ENCODE measurements around the gene DGKB.

The DGKB gene

DNA sequence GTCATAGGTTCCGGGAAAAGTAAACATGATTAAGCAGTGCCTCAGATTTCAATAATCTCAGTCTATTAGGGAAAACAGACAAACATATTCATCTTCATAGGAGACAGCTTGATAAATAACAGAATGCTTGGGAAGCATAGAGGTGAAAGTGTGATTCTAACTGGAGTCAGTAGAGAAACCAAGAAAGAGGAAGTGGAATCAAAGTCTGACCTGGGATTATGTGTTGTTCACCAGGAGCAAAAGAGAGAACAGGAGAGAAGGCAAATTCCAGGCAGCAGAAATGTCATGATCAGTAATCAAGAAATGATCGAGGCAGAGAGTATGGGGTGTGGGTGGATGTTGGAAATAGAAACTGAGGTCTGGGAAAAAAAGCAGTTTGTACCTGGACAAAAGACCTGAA is 43.7 kb downstream of the DGKB start:
- TF ChIP-seq, protein P1, sequence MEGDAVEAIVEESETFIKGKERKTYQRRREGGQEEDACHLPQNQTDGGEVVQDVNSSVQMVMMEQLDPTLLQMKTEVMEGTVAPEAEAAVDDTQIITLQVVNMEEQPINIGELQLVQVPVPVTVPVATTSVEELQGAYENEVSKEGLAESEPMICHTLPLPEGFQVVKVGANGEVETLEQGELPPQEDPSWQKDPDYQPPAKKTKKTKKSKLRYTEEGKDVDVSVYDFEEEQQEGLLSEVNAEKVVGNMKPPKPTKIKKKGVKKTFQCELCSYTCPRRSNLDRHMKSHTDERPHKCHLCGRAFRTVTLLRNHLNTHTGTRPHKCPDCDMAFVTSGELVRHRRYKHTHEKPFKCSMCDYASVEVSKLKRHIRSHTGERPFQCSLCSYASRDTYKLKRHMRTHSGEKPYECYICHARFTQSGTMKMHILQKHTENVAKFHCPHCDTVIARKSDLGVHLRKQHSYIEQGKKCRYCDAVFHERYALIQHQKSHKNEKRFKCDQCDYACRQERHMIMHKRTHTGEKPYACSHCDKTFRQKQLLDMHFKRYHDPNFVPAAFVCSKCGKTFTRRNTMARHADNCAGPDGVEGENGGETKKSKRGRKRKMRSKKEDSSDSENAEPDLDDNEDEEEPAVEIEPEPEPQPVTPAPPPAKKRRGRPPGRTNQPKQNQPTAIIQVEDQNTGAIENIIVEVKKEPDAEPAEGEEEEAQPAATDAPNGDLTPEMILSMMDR (IDR thresholded peaks at IDR 0.05; ENCODE audit: low read depth, low read length, missing control alignments): no peak
- DNase-seq (ENCODE audit: low read depth): no peak
- no peak overlapping the region for H3K4me3 ChIP-seq (ENCODE audit: low read depth, low read length)
- in situ Hi-C loops (cut with HindIII; ENCODE audit: low sequenced_read_pairs): no loop called here

DNA sequence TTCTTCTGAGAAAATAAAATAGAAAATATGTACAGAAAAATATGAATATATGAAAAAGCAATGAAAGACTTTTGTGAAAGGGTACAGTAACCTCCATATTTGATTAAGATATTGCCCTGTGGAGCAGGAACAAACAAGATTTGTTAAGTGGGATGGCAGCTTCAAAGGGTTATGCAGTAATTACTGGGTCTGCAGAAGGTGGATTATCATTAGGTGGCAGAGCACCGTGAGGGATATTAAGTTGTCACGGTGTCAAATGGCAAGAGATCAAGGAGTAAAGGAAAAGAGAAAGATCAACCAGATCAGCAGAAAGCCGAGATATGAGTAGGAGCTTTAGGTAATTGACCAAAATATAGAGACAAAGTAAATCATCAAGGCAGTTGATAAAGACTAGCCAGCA is 44.1 kb downstream of the DGKB start:
- no peak for DNase-seq (ENCODE audit: low read depth)
- TF ChIP-seq, protein P1 (IDR thresholded peaks at IDR 0.05; ENCODE audit: low read depth, low read length, missing control alignments): no peak
- in situ Hi-C loops (cut with HindIII; ENCODE audit: low sequenced_read_pairs): no loop called here
- H3K4me3 ChIP-seq (ENCODE audit: low read depth, low read length): no peak overlapping the region

DNA sequence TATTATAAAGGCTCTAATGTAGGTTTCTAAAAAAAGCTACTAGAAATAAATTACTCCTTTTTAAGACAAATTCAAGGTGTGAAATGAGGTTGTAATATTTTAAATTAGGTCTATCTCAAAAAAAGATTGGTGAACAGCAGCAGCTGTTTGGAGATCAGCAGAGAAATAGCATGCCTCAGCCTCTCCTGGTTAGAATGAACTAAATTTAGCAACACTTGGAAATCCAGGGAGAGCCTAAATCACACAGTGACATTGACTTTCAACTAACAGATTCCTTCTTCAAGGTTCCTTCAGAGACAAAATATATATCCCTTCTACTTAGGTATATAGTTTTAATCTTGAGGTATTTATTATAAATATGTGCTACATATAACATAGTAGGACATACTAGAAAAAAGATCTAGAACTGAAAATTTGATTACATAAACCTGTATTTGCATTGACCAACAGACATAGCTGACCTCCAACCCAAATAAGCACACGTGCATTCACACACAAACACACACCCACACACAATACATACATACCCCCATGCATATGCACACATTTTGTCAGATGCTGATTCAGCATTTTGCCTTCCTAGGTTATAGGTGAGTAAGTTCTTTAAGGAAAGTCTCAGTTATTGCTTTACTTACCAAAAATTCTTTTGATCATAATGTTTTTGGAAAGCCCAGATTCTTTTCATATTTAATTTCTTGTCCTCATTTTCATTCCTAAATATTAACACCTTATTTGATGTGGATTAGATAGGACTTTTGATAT is 47.3 kb downstream of the DGKB start:
- H3K4me3 ChIP-seq (ENCODE audit: low read depth, low read length): no peak overlapping the region
- TF ChIP-seq, protein P1 (IDR thresholded peaks at IDR 0.05; ENCODE audit: low read depth, low read length, missing control alignments): no peak
- in situ Hi-C loops (cut with HindIII; ENCODE audit: low sequenced_read_pairs): no loop called here
- DNase-seq (ENCODE audit: low read depth): no peak

DNA sequence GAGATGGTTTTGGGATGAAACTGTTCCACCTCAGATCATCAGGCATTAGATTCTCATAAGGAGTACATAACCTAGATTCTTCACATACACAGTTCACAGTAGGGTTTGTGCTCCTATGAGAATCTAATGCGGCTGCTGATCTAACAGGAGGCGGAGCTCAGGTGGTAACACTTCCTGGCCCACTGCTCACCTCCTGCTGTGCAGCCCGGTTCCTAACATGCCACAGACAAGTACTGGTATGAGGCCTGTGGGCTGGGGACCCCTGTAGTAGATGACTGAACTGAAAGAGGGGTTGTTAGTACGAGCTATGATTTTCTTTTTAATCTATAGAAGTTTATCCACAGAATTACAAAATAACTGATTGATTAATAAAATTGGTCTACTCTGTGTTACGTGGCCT is 48.1 kb downstream of the DGKB start:
- DNase-seq (ENCODE audit: low read depth): no peak
- in situ Hi-C loops (cut with HindIII; ENCODE audit: low sequenced_read_pairs): no loop called here
- TF ChIP-seq, protein P1 (IDR thresholded peaks at IDR 0.05; ENCODE audit: low read depth, low read length, missing control alignments): no peak
- H3K4me3 ChIP-seq (ENCODE audit: low read depth, low read length): no peak overlapping the region

DNA sequence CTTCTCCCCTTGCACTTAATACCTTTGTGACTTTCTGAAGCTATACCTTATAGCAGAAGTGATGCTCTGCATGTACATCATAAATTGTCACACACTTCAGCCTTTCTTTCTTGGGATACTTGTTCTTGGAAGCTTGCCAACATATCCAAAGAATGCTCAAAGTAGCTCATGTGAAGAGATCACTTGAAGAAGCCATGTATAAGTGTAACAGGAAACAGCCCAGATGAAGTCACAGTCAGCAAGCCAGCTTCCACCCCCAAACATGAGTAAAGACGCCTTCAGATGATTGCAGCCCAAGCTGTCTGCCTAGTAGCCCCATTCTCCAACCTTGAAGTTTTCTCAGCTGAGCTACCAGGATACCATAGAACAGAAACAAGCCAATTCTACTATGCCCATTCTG is 50.9 kb downstream of the DGKB start:
- no peak overlapping the region for H3K4me3 ChIP-seq (ENCODE audit: low read depth, low read length)
- TF ChIP-seq, protein P1 (IDR thresholded peaks at IDR 0.05; ENCODE audit: low read depth, low read length, missing control alignments): no peak
- DNase-seq (ENCODE audit: low read depth): no peak
- in situ Hi-C loops (cut with HindIII; ENCODE audit: low sequenced_read_pairs): no loop called here

DNA sequence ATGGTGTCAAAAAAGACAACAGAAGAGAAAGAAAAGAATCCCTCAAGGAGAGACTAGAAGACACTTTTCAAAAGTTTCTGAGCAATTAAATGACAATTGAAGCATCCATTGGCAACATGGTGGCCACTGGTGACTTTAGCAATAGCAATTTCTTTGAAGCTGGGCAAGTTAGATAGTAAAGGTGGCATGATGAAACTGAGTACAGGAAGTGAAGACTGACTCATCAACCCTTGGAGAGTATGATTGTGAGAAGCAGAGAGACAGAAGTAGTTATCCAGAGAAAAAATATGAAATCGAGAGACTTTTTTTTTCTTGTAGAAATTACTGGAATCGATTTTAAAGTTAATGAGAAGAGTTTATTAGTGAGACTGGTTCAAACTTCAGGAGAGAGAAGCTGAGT is 52.5 kb downstream of the DGKB start:
- in situ Hi-C loops (cut with HindIII; ENCODE audit: low sequenced_read_pairs): no loop called here
- TF ChIP-seq, protein P1 (IDR thresholded peaks at IDR 0.05; ENCODE audit: low read depth, low read length, missing control alignments): no peak
- no peak for DNase-seq (ENCODE audit: low read depth)
- H3K4me3 ChIP-seq (ENCODE audit: low read depth, low read length): no peak overlapping the region
